Stimulated activated CD4-positive, alpha-beta T cell treated with anti-CD3 and anti-CD28 coated beads, Interleukin-12 subunit alpha, Interleukin-12 subunit beta, amount 100 ng/mL, for 48 hours (primary cell): ENCODE data around the gene TGFBI.

ENCODE experiments used
- DNase-seq, 3 donors: peaks; one replicate each; pipeline ENCODE4 v3.0.0-alpha.2; 2020; ENCODE audit warnings: low read depth in 2 of 3, low spot score in 1 of 3

Gene TGFBI

GRCh38 chr5:136025900-136026299 lies 2.9 kb upstream of the TGFBI start:
- no peak for DNase-seq

- no peak for DNase-seq
These were observed 2.2 kb upstream of the TGFBI start for GRCh38 chr5:136026636-136027035.

GRCh38 chr5:136027311-136027710 lies 1.5 kb upstream of the TGFBI start:
- no peak for DNase-seq

GRCh38 chr5:136028090-136028489 lies 698 bp upstream of the TGFBI start:
- no peak for DNase-seq

- DNase-seq, result no peak
These were observed 1.5 kb downstream of the TGFBI start for GRCh38 chr5:136030252-136030651.

- no peak for DNase-seq
These were observed 2.3 kb downstream of the TGFBI start for GRCh38 chr5:136030956-136031611.

- no peak for DNase-seq
These were observed 2.9 kb downstream of the TGFBI start for GRCh38 chr5:136031711-136032110.

GRCh38 chr5:136032564-136032963 lies 3.8 kb downstream of the TGFBI start:
- no peak for DNase-seq

- no peak for DNase-seq
These were observed 4.4 kb downstream of the TGFBI start for GRCh38 chr5:136033234-136033633.

GRCh38 chr5:136033848-136034247 lies 5.1 kb downstream of the TGFBI start:
- no peak for DNase-seq

- DNase-seq, result no peak
These were observed 5.7 kb downstream of the TGFBI start for GRCh38 chr5:136034492-136034891.

- no peak for DNase-seq
These were observed 6.2 kb downstream of the TGFBI start for GRCh38 chr5:136034984-136035383.

GRCh38 chr5:136035837-136036236 lies 7.0 kb downstream of the TGFBI start:
- DNase-seq, result no peak

- DNase-seq, result no peak
These were observed 7.6 kb downstream of the TGFBI start for GRCh38 chr5:136036293-136036911.

- DNase-seq, result peak; percentile 31 to 41 (median 34)
These were observed 8.4 kb downstream of the TGFBI start for GRCh38 chr5:136037001-136037705.

GRCh38 chr5:136038635-136039034 lies 9.8 kb downstream of the TGFBI start:
- no peak for DNase-seq

GRCh38 chr5:136039202-136039601 lies 10.4 kb downstream of the TGFBI start:
- no peak for DNase-seq

GRCh38 chr5:136040746-136041415 lies 12.1 kb downstream of the TGFBI start:
- DNase-seq, result no peak

GRCh38 chr5:136042156-136042555 lies 13.4 kb downstream of the TGFBI start:
- no peak for DNase-seq

- DNase-seq, result no peak
These were observed 13.9 kb downstream of the TGFBI start for GRCh38 chr5:136042665-136043121.

GRCh38 chr5:136043551-136043950 lies 14.8 kb downstream of the TGFBI start:
- DNase-seq, result no peak
